Measurements from ENCODE around the gene CTBP2. TPM values are rescaled to one million over a fixed set of nuclear protein-coding genes. Genes with fewer than 3 reads are reported as not detected.
"Not testable (repeated sequence)": the region's sequence is repeated elsewhere in the genome, so short reads cannot be mapped to it uniquely, and the experiment has no call there.

The CTBP2 gene
- total RNA-seq, 1 experiment from 2014 or later: 88.7 TPM

- Histone ChIP-seq H3K27me3 (no peaks in the 10 kb centered on the region), H3K9me3 (no peaks in the 10 kb centered on the region), H3K4me3 (no peak overlapping the region), H3K36me3 (peaks cover 89% of the 10 kb centered on the region)
- no peak for DNase-seq
Measured at GRCh38 chr10:124996854-124997215, 163.5 kb downstream of the CTBP2 start.

GRCh38 chr10:124996127-124996853 lies 164.1 kb downstream of the CTBP2 start:
- Histone ChIP-seq H3K4me3 (no peak overlapping the region), H3K36me3 (peaks cover 86% of the 10 kb centered on the region), H3K27me3 (no peaks in the 10 kb centered on the region), H3K9me3 (no peaks in the 10 kb centered on the region)
- no peak for DNase-seq

- Histone ChIP-seq H3K9me3 (no peaks in the 10 kb centered on the region), H3K4me3 (no peak overlapping the region), H3K27me3 (no peaks in the 10 kb centered on the region), H3K36me3 (peaks cover 86% of the 10 kb centered on the region)
- DNase-seq: no peak
Measured at GRCh38 chr10:124995605-124996004, 164.8 kb downstream of the CTBP2 start.

DNA sequence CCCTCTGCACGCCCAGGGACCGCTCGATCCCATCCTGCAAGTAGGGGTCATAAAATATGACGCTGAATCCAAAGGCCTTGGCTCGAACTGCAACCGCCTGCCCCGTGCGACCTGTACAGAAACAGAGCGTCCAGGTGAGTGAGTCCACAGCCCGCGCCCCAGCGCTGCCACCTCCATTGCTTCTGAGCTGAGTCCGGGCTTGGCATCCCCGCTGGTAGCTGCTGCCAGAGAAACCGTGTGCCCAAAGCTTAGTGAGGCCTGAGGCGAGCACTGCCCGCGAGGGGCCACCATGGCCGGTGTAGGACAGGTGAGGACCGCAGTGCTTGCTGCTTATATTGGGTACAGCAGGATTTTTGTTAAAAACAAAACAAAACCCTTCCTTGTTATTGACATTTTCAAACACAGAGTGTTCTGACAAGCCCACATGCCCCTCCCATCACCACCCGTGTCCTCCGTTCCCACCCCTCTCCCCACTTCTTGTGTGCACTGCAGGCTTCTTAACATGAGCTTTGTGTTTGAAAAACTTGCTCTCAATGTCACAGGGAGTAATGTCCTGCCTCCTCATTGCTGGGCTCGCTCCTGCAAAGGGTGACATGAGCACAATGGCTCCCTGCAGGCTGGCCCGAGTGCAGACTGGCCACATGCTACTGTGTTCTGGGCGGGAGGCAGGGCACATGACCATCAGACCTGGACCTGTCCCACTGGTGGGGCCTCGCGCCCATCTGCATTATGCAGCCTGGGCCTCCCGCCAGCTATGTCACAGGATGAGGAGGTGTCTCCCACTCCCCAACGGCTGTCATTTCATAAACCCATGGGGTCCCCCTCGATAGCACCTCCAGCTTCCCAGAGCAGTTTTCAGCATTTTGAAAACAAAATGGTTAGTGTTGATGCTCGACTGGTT lies 165.5 kb downstream of the CTBP2 start:
- DNase-seq: no peak
- Histone ChIP-seq H3K9me3 (no peaks in the 10 kb centered on the region), H3K4me3 (no peak overlapping the region), H3K36me3 (peaks cover 85% of the 10 kb centered on the region), H3K27me3 (no peaks in the 10 kb centered on the region)

- Histone ChIP-seq H3K9me3 (no peaks in the 10 kb centered on the region), H3K36me3 (peaks cover 86% of the 10 kb centered on the region), H3K27me3 (no peaks in the 10 kb centered on the region), H3K4me3 (no peak overlapping the region)
- no peak for DNase-seq
Measured at GRCh38 chr10:124993736-124994451, 166.5 kb downstream of the CTBP2 start.

- H3K27me3 ChIP-seq: no peaks in the 10 kb centered on the region
- peaks cover 81% of the 10 kb centered on the region for H3K36me3 ChIP-seq
- no peak overlapping the region for H3K4me3 ChIP-seq
- no peaks in the 10 kb centered on the region for H3K9me3 ChIP-seq
- no peak for DNase-seq
Measured at GRCh38 chr10:124993345-124993708, 167.0 kb downstream of the CTBP2 start.

GRCh38 chr10:124992462-124993344 lies 167.7 kb downstream of the CTBP2 start:
- Histone ChIP-seq H3K9me3 (no peaks in the 10 kb centered on the region), H3K27me3 (no peaks in the 10 kb centered on the region), H3K36me3 (peaks cover 79% of the 10 kb centered on the region), H3K4me3 (no peak overlapping the region)
- peak; percentile 73 for DNase-seq

DNA sequence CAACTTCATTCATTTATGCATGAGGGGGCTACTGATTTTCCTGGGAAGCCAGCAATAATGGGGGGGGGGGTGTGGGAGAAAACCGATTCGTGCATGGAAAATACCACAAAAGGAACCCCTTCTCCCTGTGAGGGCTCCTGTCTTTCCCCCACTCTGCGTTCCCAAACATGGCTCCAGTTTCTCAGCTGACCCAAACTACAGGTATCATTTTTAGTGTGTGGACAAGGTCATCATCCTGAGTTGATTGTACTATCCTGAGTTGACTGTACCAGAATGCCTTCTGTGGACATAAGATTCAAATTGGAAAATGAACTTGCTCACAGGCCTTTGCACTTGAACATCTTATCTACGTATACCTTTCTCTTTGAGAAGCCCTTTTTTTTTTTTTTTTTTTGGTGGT lies 168.5 kb downstream of the CTBP2 start:
- H3K9me3 ChIP-seq: no peaks in the 10 kb centered on the region
- H3K4me3 ChIP-seq: no peak overlapping the region
- H3K27me3 ChIP-seq: no peaks in the 10 kb centered on the region
- H3K36me3 ChIP-seq: peaks cover 73% of the 10 kb centered on the region
- DNase-seq: no peak

DNA sequence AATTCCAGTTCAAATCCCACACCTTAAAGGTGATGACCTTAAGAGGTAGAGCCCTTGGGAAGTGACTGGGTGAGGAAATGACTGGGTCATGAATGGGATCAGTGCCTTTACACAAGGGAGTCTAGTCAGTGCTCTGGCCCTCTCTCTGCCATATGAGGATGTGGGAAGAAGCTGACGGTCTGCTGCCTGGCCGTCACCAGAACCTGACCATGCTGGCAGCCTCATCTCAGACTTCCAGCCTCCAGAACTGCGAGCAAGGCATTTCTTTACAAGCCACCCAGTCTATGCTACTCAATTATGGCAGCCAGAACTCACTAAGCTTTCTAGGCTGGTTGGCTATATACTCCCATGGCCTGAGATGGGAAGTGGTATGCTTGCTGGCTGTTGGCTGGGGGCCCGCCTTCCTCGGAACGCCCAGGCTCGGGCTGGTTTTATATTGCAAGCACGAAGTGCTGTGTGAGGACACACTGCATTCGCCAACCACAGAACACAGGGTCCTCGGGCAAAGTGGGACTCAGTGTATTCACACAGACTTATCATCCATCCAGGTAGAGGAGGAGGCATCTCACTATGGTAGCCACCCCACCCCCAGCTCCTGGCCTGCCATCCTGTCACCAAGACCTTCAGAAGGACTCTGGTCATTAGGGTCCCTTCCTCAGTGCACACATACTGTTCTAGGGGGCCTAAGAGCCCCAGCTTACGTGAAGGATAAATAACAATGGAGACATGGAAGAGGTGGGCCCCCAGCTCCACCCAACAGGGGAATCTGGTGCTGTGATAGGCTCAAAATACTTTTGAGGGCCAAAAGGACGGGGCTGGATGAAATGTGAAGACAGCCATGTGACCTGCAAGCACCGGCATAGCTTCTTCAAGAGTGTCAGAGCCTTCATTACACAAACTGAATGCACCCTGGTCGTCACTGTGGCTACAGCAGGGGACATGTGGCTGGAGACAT lies 169.4 kb downstream of the CTBP2 start:
- DNase-seq: no peak
- no peaks in the 10 kb centered on the region for H3K27me3 ChIP-seq
- no peak overlapping the region for H3K4me3 ChIP-seq
- H3K9me3 ChIP-seq: no peaks in the 10 kb centered on the region
- peaks cover 73% of the 10 kb centered on the region for H3K36me3 ChIP-seq

DNA sequence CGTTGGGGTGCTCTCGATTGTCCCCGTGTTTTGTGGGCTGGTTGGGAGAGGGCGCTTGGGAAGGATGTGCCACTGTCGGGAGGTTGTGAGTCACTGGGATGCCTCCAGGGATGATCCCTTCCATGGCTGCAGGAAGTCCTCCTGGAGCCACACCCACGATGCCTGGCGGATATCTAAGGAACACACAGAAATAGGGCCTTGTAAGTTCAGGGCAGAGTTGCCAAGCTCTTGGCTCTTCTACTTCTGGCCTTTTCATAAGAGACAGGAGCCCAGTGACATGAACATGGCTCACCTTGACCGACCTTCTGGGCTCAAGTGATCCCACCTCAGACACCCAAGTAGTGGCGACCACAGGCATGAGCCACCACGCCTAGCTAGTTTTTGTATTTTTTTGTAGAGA lies 170.8 kb downstream of the CTBP2 start:
- Histone ChIP-seq H3K36me3 (peaks cover 72% of the 10 kb centered on the region), H3K4me3 (no peak overlapping the region)
- DNase-seq: no peak

DNA sequence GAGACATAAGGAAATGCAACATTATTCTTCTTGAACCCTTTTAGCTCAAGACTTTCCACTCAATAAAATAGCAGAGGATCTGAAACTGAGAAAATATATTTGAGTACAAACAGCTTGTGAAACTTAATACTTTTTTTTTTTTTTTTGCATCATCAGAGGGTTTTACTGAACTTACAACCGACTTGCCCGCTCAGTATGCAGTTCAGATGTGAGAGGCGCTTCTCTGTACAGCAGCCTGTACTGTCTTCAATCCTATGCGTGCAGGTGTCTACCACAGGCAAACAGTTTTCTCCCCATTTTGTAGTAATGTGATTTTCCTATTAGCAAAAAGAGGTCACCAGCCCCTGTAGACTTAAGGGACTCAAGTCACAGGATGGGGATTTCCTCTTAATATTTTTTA lies 171.6 kb downstream of the CTBP2 start:
- H3K4me3 ChIP-seq, H3K9me3 ChIP-seq, DNase-seq, H3K27me3 ChIP-seq: not testable (repeated sequence)
- H3K36me3 ChIP-seq: peaks cover 71% of the 10 kb centered on the region

More for the DNA sequence above, 170.8 kb downstream of the CTBP2 start:
- Histone ChIP-seq H3K9me3 (no peaks in the 10 kb centered on the region), H3K27me3 (no peaks in the 10 kb centered on the region)

- H3K27me3 ChIP-seq: no peaks in the 10 kb centered on the region
- H3K36me3 ChIP-seq: peaks cover 71% of the 10 kb centered on the region
- DNase-seq: no peak
- H3K9me3 ChIP-seq: no peaks in the 10 kb centered on the region
- H3K4me3 ChIP-seq: no peak overlapping the region
Measured at GRCh38 chr10:124987788-124988187, 172.6 kb downstream of the CTBP2 start.

- DNase-seq: no peak
- Histone ChIP-seq H3K27me3 (no peaks in the 10 kb centered on the region), H3K36me3 (peaks cover 66% of the 10 kb centered on the region)
Measured at GRCh38 chr10:124985162-124985561, 175.2 kb downstream of the CTBP2 start.

DNA sequence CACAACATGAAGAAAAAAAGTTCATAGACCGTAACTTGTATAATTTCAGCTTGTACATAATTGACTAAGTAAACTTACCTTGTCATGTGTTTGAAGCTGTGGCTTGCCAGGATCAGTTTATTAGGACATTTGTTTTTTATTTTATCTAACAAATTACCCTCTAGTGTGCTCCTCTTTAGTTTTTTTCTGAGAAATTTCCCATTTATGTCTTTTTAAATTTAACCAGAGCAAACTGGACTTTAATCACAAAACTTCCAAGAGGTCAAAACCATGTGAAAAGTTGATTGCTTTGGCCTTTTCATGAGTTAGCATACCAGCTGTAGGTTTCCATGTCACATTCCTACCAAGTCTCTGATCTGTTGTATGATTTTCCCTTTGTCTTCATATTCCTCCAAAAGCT lies 176.0 kb downstream of the CTBP2 start:
- Histone ChIP-seq H3K36me3 (peaks cover 64% of the 10 kb centered on the region), H3K27me3 (no peaks in the 10 kb centered on the region), H3K9me3 (no peaks in the 10 kb centered on the region), H3K4me3 (no peak overlapping the region)
- DNase-seq: no peak

More at GRCh38 chr10:124985162-124985561, 175.2 kb downstream of the CTBP2 start:
- Histone ChIP-seq H3K4me3 (no peak overlapping the region), H3K9me3 (no peaks in the 10 kb centered on the region)

DNA sequence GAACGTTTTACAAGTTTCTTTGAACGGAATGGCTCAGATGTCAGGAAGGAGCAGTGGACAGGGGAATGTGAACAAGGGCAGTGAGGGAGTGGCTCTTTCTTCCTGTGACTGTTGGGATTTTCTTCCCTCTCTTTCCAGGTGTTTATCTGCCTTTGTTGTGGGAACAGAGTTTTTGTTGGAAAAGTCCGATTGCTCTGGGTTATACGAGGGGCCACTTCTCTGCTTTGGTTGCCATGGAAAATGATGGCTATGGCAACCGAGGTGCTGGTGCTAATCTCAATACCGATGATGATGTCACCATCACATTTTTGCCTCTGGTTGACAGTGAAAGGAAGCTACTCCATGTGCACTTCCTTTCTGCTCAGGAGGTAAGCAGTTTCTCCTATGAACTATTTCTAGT lies 177.0 kb downstream of the CTBP2 start:
- no peaks in the 10 kb centered on the region for H3K27me3 ChIP-seq
- no peaks in the 10 kb centered on the region for H3K9me3 ChIP-seq
- no peak for DNase-seq
- H3K36me3 ChIP-seq: peaks cover 67% of the 10 kb centered on the region
- H3K4me3 ChIP-seq: no peak overlapping the region

Measured in MG63 (cell line).